ENCODE measurements around the gene C10orf95.

Gene C10orf95

DNA sequence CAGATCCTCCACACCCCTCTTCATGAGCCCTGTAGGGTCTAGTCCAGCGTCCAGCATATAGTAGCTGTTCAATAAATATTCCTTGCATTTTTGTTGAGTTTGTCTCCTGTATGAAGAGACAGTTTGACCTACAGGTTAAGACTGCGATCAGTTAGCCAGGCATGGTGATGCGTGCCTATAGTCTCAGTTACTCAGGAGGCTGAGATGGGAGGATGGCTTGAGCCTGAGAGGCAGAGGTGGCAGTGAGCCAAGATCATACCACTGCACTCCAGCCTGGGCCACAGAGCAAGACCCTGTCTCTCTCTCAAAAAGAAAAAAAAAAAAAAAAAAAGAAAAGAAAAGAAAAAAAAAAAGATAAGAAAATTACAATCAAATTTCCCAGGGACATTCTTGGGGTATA, 13.8 kb downstream of the C10orf95 start:
- Histone ChIP-seq H3K27ac (no peak overlapping the region), H3K27me3 (replicated peaks) (no peaks in the 10 kb centered on the region), H3K4me3 (ENCODE audit: low read depth, low read length) (no peak overlapping the region), H3K36me3 (replicated peaks) (no peaks in the 10 kb centered on the region)
- in situ Hi-C loops (cut with HindIII; ENCODE audit: low pct_ligation_motif_present, low sequenced_read_pairs), result no loop called here
- no peak for DNase-seq
- TF ChIP-seq, protein P1, sequence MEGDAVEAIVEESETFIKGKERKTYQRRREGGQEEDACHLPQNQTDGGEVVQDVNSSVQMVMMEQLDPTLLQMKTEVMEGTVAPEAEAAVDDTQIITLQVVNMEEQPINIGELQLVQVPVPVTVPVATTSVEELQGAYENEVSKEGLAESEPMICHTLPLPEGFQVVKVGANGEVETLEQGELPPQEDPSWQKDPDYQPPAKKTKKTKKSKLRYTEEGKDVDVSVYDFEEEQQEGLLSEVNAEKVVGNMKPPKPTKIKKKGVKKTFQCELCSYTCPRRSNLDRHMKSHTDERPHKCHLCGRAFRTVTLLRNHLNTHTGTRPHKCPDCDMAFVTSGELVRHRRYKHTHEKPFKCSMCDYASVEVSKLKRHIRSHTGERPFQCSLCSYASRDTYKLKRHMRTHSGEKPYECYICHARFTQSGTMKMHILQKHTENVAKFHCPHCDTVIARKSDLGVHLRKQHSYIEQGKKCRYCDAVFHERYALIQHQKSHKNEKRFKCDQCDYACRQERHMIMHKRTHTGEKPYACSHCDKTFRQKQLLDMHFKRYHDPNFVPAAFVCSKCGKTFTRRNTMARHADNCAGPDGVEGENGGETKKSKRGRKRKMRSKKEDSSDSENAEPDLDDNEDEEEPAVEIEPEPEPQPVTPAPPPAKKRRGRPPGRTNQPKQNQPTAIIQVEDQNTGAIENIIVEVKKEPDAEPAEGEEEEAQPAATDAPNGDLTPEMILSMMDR (IDR thresholded peaks at IDR 0.05; ENCODE audit: low read depth, low read length, missing control alignments), result no peak

DNA sequence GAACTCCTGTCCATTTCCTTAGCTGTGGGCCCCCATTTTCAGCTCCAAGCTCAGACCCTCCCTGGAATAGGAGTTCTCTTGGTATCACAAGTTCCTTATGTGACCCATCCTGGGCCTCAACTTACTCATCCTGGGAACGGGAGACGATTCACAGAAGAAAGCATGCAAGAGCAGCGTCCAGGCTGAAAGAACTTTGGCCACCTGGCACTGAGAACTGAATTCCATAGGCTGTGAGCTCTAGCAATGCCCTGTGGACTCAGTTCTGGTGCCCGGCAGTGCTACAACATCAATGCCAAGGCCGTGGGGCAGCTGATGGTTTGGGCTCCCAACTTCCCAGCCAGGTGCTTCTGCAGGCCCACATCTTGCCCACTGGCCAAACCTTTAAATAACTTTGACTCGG, 15.0 kb downstream of the C10orf95 start:
- Histone ChIP-seq H3K27ac (no peak overlapping the region), H3K27me3 (replicated peaks) (no peaks in the 10 kb centered on the region), H3K4me3 (ENCODE audit: low read depth, low read length) (no peak overlapping the region), H3K36me3 (replicated peaks) (no peaks in the 10 kb centered on the region)
- in situ Hi-C loops (cut with HindIII; ENCODE audit: low pct_ligation_motif_present, low sequenced_read_pairs), result no loop called here
- no peak for DNase-seq
- TF ChIP-seq, protein P1 (IDR thresholded peaks at IDR 0.05; ENCODE audit: low read depth, low read length, missing control alignments), result no peak

DNA sequence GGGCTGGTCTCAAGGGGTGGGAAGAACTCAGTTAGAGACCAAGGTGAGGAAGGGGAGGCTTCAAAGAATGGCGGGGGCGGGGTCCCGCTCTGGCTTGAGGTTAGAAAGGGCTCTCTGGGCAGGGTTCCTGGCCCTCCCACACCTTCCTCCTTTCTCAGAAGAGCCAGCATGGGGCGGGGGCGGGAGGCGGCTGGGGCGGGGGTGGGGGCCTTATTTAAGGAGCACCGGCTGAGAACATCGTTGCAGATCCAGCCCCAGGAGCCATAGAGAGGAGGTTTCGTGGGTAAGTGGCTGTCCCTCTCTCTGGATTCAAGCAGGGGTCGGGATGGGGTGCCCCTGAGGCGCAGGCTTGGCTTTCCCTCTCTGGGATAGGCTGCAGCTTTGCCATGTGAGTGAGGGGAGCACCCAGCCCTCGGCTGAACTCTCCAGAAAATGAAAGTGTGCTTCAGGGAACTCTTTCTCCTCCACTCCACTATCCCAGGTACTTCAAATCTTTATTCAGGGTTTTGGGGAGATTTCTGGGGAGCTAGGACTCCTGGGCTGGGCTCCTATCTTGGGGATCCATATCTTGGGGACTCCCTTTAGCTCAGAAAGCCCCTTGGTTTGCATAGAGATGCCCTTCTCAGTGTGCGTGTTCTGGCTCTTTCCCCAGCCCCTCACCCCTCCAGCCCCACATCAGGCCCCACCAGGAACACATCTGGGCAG, 15.7 kb downstream of the C10orf95 start:
- DNase-seq, result no peak
- no peak overlapping the region for H3K27ac ChIP-seq
- TF ChIP-seq, protein P1 (IDR thresholded peaks at IDR 0.05; ENCODE audit: low read depth, low read length, missing control alignments), result no peak
- peak overlapping the region; percentile 34 for H3K4me3 ChIP-seq (ENCODE audit: low read depth, low read length)
- H3K27me3 ChIP-seq (replicated peaks), result no peaks in the 10 kb centered on the region
- H3K36me3 ChIP-seq (replicated peaks), result no peaks in the 10 kb centered on the region
- in situ Hi-C loops (cut with HindIII; ENCODE audit: low pct_ligation_motif_present, low sequenced_read_pairs), result no loop called here

DNA sequence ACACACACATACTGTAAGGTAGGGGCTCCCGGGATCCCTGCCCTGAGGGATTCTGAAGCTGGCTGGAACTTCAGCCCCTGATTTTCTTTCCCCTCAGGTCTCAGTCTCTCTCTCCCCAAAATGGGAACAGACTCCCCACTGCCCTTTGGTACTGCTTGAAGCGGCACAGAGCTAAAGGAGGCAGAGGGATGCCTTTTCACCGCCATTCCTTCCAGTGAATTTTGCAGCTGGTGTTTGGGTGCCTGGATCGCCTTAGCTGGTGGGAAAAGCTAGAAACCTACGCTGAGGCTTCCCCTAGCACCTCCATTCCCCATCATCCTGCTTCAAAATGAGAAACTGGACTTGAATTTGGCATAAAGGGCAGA, 16.2 kb downstream of the C10orf95 start:
- TF ChIP-seq, protein P1 (IDR thresholded peaks at IDR 0.05; ENCODE audit: low read depth, low read length, missing control alignments), result no peak
- no peak overlapping the region for H3K4me3 ChIP-seq (ENCODE audit: low read depth, low read length)
- H3K36me3 ChIP-seq (replicated peaks), result no peaks in the 10 kb centered on the region
- in situ Hi-C loops (cut with HindIII; ENCODE audit: low pct_ligation_motif_present, low sequenced_read_pairs), result no loop called here
- no peak overlapping the region for H3K27ac ChIP-seq
- H3K27me3 ChIP-seq (replicated peaks), result no peaks in the 10 kb centered on the region
- DNase-seq, result no peak

DNA sequence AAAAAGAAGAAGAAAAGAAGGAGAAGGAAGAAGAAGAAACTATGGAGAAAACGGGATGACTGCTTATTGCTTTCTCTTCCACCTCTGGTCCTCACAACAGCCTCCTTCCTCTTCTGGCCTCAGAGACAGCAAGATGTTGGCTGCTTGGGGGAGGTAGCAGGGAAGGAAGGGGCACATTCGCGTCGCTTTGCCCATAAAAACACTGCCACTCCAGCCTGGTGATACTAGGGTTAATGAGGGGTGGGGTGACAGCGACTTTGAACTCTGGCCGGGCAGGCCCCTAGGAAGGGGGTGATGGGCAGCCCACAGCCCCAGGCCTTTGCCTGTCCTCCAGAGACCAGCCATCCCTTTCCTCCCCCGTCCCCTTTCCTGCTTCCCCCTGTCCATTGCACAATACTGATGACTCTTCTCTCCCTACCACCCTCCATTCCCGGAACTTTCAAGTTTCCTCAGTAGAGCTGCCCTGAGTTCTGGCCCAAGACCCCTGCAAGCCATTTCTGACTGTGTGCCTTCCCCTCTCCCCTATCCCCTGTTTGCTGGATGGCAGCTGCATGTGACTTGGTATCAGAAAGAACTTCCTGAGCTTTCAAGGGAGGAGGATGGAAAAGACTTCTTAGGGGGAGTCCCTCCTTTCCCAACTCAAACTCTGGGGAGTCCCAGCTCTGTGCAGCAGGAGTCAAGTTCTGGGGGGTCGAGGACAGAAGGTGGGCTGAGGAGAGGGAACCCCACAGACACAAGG, 16.8 kb downstream of the C10orf95 start:
- Histone ChIP-seq H3K4me3 (ENCODE audit: low read depth, low read length) (no peak overlapping the region), H3K36me3 (replicated peaks) (no peaks in the 10 kb centered on the region), H3K27ac (no peak overlapping the region), H3K27me3 (replicated peaks) (no peaks in the 10 kb centered on the region)
- TF ChIP-seq, protein P1 (IDR thresholded peaks at IDR 0.05; ENCODE audit: low read depth, low read length, missing control alignments), result no peak
- DNase-seq, result no peak
- in situ Hi-C loops (cut with HindIII; ENCODE audit: low pct_ligation_motif_present, low sequenced_read_pairs), result no loop called here
